ENCODE results near the gene ZNF483.

DNA sequence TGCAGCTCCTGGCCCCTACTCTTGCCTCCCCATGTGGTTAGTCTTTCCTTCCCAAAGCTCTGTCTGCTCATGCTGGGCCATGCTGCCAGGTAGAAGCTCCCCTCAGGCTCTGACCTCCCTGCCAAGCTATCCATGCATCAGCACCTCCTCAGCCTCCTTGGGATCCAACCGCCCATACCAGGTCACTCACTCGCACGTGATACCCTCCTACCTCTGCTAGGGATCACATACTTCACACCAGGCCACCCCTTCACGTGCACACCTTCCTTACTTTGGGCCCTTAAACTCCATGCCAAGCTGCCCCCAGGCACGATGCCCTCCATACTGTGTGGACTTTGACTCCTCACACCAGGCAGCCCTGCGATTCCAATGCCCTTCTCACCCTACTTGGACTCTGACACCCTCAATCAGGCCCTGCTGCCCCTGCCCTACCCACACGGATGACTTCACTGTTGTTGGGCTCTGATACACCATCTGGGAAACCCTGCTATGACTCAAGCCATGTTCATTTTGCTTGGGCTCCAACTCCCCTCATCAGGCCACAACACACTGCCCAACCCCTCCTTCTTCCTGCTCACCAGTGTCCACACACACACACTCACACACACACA lies 34.1 kb downstream of the ZNF483 start:
- TF ChIP-seq, protein P1, sequence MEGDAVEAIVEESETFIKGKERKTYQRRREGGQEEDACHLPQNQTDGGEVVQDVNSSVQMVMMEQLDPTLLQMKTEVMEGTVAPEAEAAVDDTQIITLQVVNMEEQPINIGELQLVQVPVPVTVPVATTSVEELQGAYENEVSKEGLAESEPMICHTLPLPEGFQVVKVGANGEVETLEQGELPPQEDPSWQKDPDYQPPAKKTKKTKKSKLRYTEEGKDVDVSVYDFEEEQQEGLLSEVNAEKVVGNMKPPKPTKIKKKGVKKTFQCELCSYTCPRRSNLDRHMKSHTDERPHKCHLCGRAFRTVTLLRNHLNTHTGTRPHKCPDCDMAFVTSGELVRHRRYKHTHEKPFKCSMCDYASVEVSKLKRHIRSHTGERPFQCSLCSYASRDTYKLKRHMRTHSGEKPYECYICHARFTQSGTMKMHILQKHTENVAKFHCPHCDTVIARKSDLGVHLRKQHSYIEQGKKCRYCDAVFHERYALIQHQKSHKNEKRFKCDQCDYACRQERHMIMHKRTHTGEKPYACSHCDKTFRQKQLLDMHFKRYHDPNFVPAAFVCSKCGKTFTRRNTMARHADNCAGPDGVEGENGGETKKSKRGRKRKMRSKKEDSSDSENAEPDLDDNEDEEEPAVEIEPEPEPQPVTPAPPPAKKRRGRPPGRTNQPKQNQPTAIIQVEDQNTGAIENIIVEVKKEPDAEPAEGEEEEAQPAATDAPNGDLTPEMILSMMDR (IDR thresholded peaks at IDR 0.05), result no peak
- TF ChIP-seq POLR2A (IDR thresholded peaks at IDR 0.05), result no peak

All from body of pancreas (tissue), 4 donors.